H9 (cell line): ENCODE results near the gene MBD5. TPM values are rescaled to one million over a fixed set of nuclear protein-coding genes. Genes with fewer than 3 reads are reported as not detected.

ENCODE experiments used
- DNase-seq: peaks from one replicate; pipeline ENCODE4 v3.0.0-alpha.2; 2017
- H2AFZ ChIP-seq: one replicate; pipeline ENCODE4 v1.6.1; 2013; ENCODE audit warnings: mild to moderate bottlenecking, low read length, control low read depth, moderate library complexity
- H2AK5ac ChIP-seq: 2 replicates; pipeline ENCODE4 v1.6.1; 2013; ENCODE audit warnings: low read length, control low read depth, mixed read lengths; ENCODE audit not compliant: insufficient read length
- H2BK120ac ChIP-seq: one replicate; pipeline ENCODE4 v1.6.1; 2013; ENCODE audit warnings: low read depth, mild to moderate bottlenecking, low read length, control low read depth, inconsistent platforms; ENCODE audit not compliant: poor library complexity, severe bottlenecking
- H2BK12ac ChIP-seq: 2 replicates; pipeline ENCODE4 v1.6.1; 2013; ENCODE audit warnings: low read length, control low read depth, mixed read lengths, low read depth; ENCODE audit not compliant: insufficient read length
- H2BK15ac ChIP-seq: 2 replicates; pipeline ENCODE4 v1.6.1; 2013; ENCODE audit warnings: low read depth, low read length, control low read depth
- H2BK20ac ChIP-seq: one replicate; pipeline ENCODE4 v1.6.1; 2013; ENCODE audit warnings: low read depth, mild to moderate bottlenecking, low read length, control low read depth, inconsistent platforms; ENCODE audit not compliant: poor library complexity, severe bottlenecking
- H2BK5ac ChIP-seq: 2 replicates; pipeline ENCODE4 v1.6.1; 2013; ENCODE audit warnings: low read length, control low read depth, mixed read lengths; ENCODE audit not compliant: insufficient read length
- H3K14ac ChIP-seq: 2 replicates; pipeline ENCODE4 v1.6.1; 2013; ENCODE audit warnings: low read length, control low read depth; ENCODE audit not compliant: insufficient read depth
- H3K18ac ChIP-seq: 2 replicates; pipeline ENCODE4 v1.6.1; 2013; ENCODE audit warnings: low read depth, mild to moderate bottlenecking, mixed read lengths, low read length, control low read depth; ENCODE audit not compliant: insufficient read length
- H3K23ac ChIP-seq: 2 replicates; pipeline ENCODE4 v1.6.1; 2013; ENCODE audit warnings: low read length, control low read depth, mixed read lengths, low read depth; ENCODE audit not compliant: insufficient read length
- H3K23me2 ChIP-seq: 2 replicates; pipeline ENCODE4 v1.6.1; 2013; ENCODE audit warnings: low read depth, mild to moderate bottlenecking, mixed read lengths, low read length, control low read depth; ENCODE audit not compliant: insufficient read length, poor library complexity, severe bottlenecking
- H3K27ac ChIP-seq: 2 replicates; pipeline ENCODE4 v1.5.1; 2013; ENCODE audit warnings: low read length, control low read depth, mixed read lengths, low read depth; ENCODE audit not compliant: insufficient read length
- H3K27me3 ChIP-seq: 2 replicates; pipeline ENCODE4 v1.6.1; 2013; ENCODE audit warnings: low read length, control low read depth, inconsistent platforms; ENCODE audit not compliant: insufficient read depth
- H3K4ac ChIP-seq: 2 replicates; pipeline ENCODE4 v1.6.1; 2013; ENCODE audit warnings: low read depth, mild to moderate bottlenecking, control low read depth, inconsistent platforms, low read length, moderate library complexity
- H3K4me1 ChIP-seq: 2 replicates; pipeline ENCODE4 v1.6.1; 2013; ENCODE audit warnings: low read length, control low read depth, inconsistent platforms; ENCODE audit not compliant: insufficient read depth
- H3K4me2 ChIP-seq: 2 replicates; pipeline ENCODE4 v1.6.1; 2013; ENCODE audit warnings: low read length, control low read depth, mixed read lengths; ENCODE audit not compliant: insufficient read length, insufficient read depth
- H3K56ac ChIP-seq: 2 replicates; pipeline ENCODE4 v1.6.1; 2013; ENCODE audit warnings: low read depth, mild to moderate bottlenecking, mixed read lengths, low read length, control low read depth; ENCODE audit not compliant: insufficient read length
- H3K79me1 ChIP-seq: 2 replicates; pipeline ENCODE4 v1.6.1; 2013; ENCODE audit warnings: low read depth, mild to moderate bottlenecking, moderate library complexity, low read length, control low read depth, inconsistent platforms; ENCODE audit not compliant: insufficient read depth, poor library complexity, severe bottlenecking
- H3K79me2 ChIP-seq: 2 replicates; pipeline ENCODE4 v1.6.1; 2013; ENCODE audit warnings: low read length, control low read depth, inconsistent platforms; ENCODE audit not compliant: insufficient read depth
- H3K9ac ChIP-seq: 2 replicates; pipeline ENCODE4 v1.6.1; 2013; ENCODE audit warnings: low read length, control low read depth, mixed read lengths; ENCODE audit not compliant: insufficient read length; ENCODE audit errors: extremely low read depth
- H3K9me3 ChIP-seq: one replicate; pipeline ENCODE4 v1.6.1; 2013; ENCODE audit warnings: low read depth, low read length, inconsistent platforms; ENCODE audit not compliant: control insufficient read depth
- H3T11ph ChIP-seq: one replicate; pipeline ENCODE4 v1.6.1; 2013; ENCODE audit warnings: mild to moderate bottlenecking, low read length, control low read depth, inconsistent platforms
- H4K20me1 ChIP-seq: one replicate; pipeline ENCODE4 v1.6.1; 2013; ENCODE audit not compliant: control insufficient read depth, insufficient read length, insufficient read depth
- H4K5ac ChIP-seq: 2 replicates; pipeline ENCODE4 v1.6.1; 2013; ENCODE audit warnings: low read depth, mild to moderate bottlenecking, mixed read lengths, low read length, control low read depth; ENCODE audit not compliant: insufficient read length
- H4K8ac ChIP-seq: replicated peaks from 2 replicates; pipeline ENCODE4 v1.6.1; 2013; ENCODE audit warnings: low read length, control low read depth, mixed read lengths, low read depth; ENCODE audit not compliant: insufficient read length
- H4K91ac ChIP-seq: 2 replicates; pipeline ENCODE4 v1.6.1; 2013; ENCODE audit warnings: low read depth, mild to moderate bottlenecking, moderate library complexity, mixed read lengths, low read length, control low read depth; ENCODE audit not compliant: insufficient read length
- H3K27ac Mint-ChIP-seq, 3 experiments: 2 replicates in 2 of 3; 3 replicates in 1 of 3; pipeline ENCODE4 v1.8.0; 2020 to 2021; ENCODE audit warnings: mixed read lengths in 3 of 3, mild to moderate bottlenecking in 1 of 3, moderate library complexity in 1 of 3
- H3K27me3 Mint-ChIP-seq: 2 replicates; pipeline ENCODE4 v1.8.0; 2021; ENCODE audit warnings: low read depth, mild to moderate bottlenecking, moderate library complexity, mixed read lengths
- H3K36me3 Mint-ChIP-seq, 3 experiments: 2 replicates in 2 of 3; 3 replicates in 1 of 3; pipeline ENCODE4 v1.8.0; 2020 to 2021; ENCODE audit warnings: low read depth in 3 of 3, mixed read lengths in 3 of 3; ENCODE audit not compliant: insufficient read depth in 1 of 3
- H3K4me1 Mint-ChIP-seq, 2 experiments: 2 replicates each; pipeline ENCODE4 v1.8.0; 2020; ENCODE audit warnings: mixed read lengths in 2 of 2
- H3K4me3 Mint-ChIP-seq, 2 experiments: 2 replicates in 1 of 2; 3 replicates in 1 of 2; pipeline ENCODE4 v1.8.0; 2020 to 2021; ENCODE audit warnings: mild to moderate bottlenecking in 2 of 2, mixed read lengths in 2 of 2, moderate library complexity in 1 of 2
- H3K9me3 Mint-ChIP-seq, 2 experiments: 2 replicates in 1 of 2; 3 replicates in 1 of 2; pipeline ENCODE4 v1.8.0; 2020; ENCODE audit warnings: mild to moderate bottlenecking in 2 of 2, mixed read lengths in 2 of 2, moderate library complexity in 1 of 2
- WGBS: extraction: QIAGEN DNeasy Blood & Tissue Kit; methylation state at CpG from one replicate; pipeline ENCODE4 v1.1.7; 2013; ENCODE audit warnings: missing lambda C conversion rate, low lambda C conversion rate, mixed read lengths; ENCODE audit not compliant: insufficient read length; ENCODE audit errors: extremely low coverage; 5-methylcytosine and 5-hydroxymethylcytosine counted together
- total RNA-seq: library from RNA; stranded (reverse); gene quantifications from 2 replicates; pipeline ENCODE4 v1.2.1, GENCODE V29; 2021
- TF ChIP-seq, protein P1 (sequence below): fragments of 200-600 bp; sonication (generic); conservative IDR thresholded peaks from 3 replicates; pipeline ENCODE4 v1.8.0; 2021; ENCODE audit warnings: antibody characterized with exemption, mild to moderate bottlenecking

The MBD5 gene
- total RNA-seq, 1 experiment from 2014 or later, result 23.1 TPM

DNA sequence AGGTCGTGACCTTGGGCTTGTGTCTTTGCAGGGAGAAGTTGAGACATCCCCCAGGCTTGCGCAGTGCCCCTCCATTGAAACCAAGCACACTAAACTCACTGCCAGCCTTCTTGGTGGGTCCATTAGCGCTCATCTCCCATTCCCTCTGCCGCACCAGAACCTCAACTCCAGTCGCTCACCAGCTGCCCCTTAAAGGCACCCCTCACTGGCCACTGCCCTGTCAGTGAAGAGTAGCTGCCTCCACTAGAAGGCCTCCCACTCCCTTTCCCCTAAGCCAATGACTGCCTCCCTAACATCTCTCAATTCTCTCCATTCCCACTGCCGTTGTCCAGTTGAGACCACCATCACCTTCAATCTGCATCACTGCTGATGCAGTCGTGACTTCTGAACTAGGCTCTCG is 508.9 kb downstream of the MBD5 start:
- no peak overlapping the region for H3K4ac ChIP-seq

More for the DNA sequence above, 508.9 kb downstream of the MBD5 start:
- DNase-seq, result no peak
- Histone ChIP-seq H3K14ac (no peak overlapping the region), H3K79me1 (no peaks in the 10 kb centered on the region), H2BK20ac (no peak overlapping the region), H2BK15ac (no peak overlapping the region; the same call in 1 of the 2 replicates), H3K27ac (no peak overlapping the region), H3K23me2 (peaks cover 3% of the 10 kb centered on the region), H3K23ac (no peak overlapping the region), H3K79me2 (no peaks in the 10 kb centered on the region), H3K9ac (no peak overlapping the region), H3K4me2 (no peak overlapping the region), H4K5ac (no peak overlapping the region), H3T11ph (no peak overlapping the region), H2BK120ac (no peak overlapping the region), H3K18ac (no peak overlapping the region), H3K4me1 (0 out of 2 replicates have a peak, but pooled peaks cover 4% of the 10 kb centered on the region), H3K27me3 (no peaks in the 10 kb centered on the region), H3K56ac (no peak overlapping the region), H2AK5ac (no peak overlapping the region), H2BK5ac (no peak overlapping the region), H4K91ac (no peak overlapping the region), H4K8ac (no peak overlapping the region), H2BK12ac (no peak overlapping the region), H2AFZ (no peak overlapping the region), H3K9me3 (no peaks in the 10 kb centered on the region), H4K20me1 (no peaks in the 10 kb centered on the region)
- Mint-ChIP-seq H3K27ac (no peak overlapping the region), H3K27me3 (peaks cover 12% of the 10 kb centered on the region), H3K4me3 (no peak overlapping the region; a peak in 1 of 5 replicates), H3K36me3 (no peaks in the 10 kb centered on the region; a peak in 1 of 7 replicates), H3K4me1 (peaks cover 7 to 8% of the 10 kb centered on the region in 2 experiments), H3K9me3 (no peaks in the 10 kb centered on the region)
- no CpG with 5 or more reads among the region's 8 CpGs for WGBS
- TF ChIP-seq, protein P1, sequence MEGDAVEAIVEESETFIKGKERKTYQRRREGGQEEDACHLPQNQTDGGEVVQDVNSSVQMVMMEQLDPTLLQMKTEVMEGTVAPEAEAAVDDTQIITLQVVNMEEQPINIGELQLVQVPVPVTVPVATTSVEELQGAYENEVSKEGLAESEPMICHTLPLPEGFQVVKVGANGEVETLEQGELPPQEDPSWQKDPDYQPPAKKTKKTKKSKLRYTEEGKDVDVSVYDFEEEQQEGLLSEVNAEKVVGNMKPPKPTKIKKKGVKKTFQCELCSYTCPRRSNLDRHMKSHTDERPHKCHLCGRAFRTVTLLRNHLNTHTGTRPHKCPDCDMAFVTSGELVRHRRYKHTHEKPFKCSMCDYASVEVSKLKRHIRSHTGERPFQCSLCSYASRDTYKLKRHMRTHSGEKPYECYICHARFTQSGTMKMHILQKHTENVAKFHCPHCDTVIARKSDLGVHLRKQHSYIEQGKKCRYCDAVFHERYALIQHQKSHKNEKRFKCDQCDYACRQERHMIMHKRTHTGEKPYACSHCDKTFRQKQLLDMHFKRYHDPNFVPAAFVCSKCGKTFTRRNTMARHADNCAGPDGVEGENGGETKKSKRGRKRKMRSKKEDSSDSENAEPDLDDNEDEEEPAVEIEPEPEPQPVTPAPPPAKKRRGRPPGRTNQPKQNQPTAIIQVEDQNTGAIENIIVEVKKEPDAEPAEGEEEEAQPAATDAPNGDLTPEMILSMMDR, result no peak
